ENCODE measurements around the gene TPR.
A peak's percentile ranks its signal among the peaks of the same experiment; 100 is the strongest.
"Not testable (repeated sequence)": the region's sequence is repeated elsewhere in the genome, so short reads cannot be mapped to it uniquely, and the experiment has no call there.

Gene TPR

DNA sequence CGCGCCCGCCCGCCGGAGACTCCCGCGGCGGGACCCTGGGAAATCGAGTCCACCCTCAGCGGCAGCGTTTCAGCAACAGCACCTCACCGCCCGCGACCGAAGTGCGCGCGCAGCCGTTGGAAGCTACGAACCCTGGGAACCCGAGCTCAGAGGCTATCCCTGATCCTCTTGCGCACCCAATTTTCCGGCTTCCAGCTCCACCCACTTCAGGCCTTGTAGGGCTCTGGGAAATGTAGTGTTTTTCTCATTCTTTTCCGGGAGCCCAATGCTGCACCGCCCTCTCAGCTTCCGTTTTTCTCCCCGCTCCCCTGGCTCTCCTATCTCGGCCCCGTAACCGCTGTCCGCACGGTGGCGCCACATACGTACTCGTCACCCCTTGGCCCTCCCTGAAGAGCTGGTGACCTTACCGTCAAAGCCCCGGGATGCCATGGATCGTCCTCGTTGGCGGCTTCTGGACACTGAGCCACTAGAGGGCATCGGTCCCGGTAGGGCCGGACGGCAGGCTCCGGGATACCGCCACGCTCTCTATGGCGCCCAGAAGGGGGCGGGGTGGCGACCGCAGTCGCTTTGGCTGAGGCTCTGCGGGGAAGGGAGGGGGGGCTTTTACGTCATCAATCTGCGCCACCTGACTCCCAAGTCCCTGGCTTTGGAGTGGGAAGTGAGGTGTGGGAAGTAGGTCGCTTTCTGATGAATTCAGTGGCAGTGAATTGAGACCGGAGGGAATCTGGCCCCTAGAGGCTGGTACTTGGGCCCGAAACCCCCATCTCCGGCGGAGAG, at the start of gene TPR, which contains the start of gene ODR4:
TSS of gene TPR (minus strand) at position 102 of the 777 bp plus-strand sequence. CDS start 225 bp downstream, outside the sequence.
TSS of gene ODR4 (plus strand) at position 687 of the 777 bp plus-strand sequence. CDS start 3,948 bp downstream, outside the sequence.
- Mint-ChIP-seq H3K4me1 (ENCODE audit: low read depth) (peaks cover 36% of the 10 kb centered on the region), H3K4me3 (peak within 1 kb of the TSS; percentile 99), H3K36me3 (ENCODE audit: low read depth) (peaks cover 27% of the 10 kb centered on the region), H3K27ac (peak within 1 kb of the TSS; percentile 96), H3K9me3 (no peaks in the 10 kb centered on the region), H3K27me3 (ENCODE audit: low read depth) (no peaks in the 10 kb centered on the region)

DNA sequence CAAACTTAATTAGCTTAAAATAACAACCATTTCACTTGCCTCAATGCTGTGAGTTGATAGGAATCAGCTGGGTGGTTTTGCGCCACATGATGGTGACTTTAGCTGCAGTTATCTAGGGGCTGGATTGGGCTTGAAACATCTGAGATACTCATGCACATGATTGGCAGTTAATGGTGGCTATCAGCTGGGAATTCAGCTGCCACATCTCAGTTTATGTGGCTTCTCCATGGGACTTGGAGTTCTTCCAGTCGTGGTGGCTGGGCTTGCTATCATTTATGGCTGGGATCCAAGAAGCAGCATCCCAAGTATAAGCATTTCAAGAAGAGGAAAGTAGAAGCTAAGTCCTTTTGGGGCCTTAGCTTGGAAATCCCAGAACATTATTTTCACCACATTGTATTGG, 49.5 kb upstream of the TPR start:
- Mint-ChIP-seq H3K4me1 (ENCODE audit: low read depth) (peaks cover 20% of the 10 kb centered on the region), H3K4me3 (no peak overlapping the region), H3K27me3 (ENCODE audit: low read depth) (no peaks in the 10 kb centered on the region), H3K27ac (no peak overlapping the region), H3K9me3 (peaks cover 11% of the 10 kb centered on the region), H3K36me3 (ENCODE audit: low read depth) (peaks cover 30% of the 10 kb centered on the region)

DNA sequence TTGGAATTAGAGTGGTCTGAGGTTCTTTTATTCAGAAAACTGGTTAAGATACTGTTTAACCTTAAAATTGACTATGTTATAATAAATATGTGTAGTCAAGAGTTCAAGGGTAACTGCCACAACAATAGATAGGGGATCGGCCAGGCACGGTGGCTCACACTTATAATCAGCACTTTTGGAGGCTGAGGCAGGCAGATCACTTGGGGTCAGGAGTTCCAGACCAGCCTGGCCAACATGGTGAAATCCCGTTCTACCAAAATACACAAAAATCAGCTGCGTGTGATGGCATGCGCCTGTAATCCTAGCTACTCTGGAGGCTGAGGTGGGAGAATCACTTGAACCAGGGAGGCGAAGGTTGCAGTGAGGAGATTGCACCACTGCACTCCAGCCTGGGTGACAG, 46.4 kb upstream of the TPR start:
- peak overlapping the region; percentile 84 for H3K27ac Mint-ChIP-seq
- no peaks in the 10 kb centered on the region for H3K27me3 Mint-ChIP-seq (ENCODE audit: low read depth)

DNA sequence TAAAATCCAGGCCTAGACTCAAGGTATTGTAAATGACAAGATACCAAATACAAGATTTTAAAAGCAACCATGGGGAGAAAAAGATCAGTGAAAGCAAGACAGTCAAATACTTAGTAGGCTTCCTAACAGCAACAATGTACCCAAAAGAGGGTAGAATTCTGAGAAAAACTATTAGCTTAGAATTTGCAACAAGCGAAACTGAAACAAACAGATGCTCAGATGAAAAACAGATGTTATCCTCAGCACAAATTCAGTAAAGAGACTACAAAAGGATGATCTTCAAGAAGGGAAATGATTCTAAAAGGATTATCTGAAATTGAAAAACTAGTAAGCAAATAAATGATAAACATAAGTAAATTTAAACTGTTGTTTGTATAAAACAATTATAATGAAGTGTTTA, 45.9 kb upstream of the TPR start:
- peaks cover 21% of the 10 kb centered on the region for H3K36me3 Mint-ChIP-seq (ENCODE audit: low read depth)
- H3K4me3 Mint-ChIP-seq = peak overlapping the region; percentile 59
- peak overlapping the region; percentile 84 for H3K27ac Mint-ChIP-seq

More for the DNA sequence above, 46.4 kb upstream of the TPR start:
- peaks cover 27% of the 10 kb centered on the region for H3K36me3 Mint-ChIP-seq (ENCODE audit: low read depth)
- no peak overlapping the region for H3K4me3 Mint-ChIP-seq
- peaks cover 20% of the 10 kb centered on the region for H3K4me1 Mint-ChIP-seq (ENCODE audit: low read depth)
- H3K9me3 Mint-ChIP-seq = peaks cover 4% of the 10 kb centered on the region

DNA sequence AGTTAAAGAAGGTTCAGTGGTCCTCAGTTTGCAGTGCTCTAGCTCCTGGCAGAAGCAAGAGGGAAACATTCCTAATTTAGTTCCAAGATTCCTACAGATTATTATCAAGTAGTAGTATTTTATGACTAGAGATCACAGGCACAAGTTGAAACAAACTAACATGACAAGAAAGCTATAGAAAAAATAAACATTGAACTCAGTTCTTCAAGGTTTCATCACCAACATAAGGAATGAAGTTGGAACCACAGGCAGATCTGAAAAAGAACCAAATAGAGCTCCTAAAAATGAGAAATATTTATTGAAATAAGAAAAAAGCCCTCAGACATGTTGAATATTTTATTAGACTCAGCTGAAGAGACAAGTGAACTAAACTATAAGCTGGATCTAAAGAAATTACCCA, 45.3 kb upstream of the TPR start:
- Mint-ChIP-seq H3K27me3 (ENCODE audit: low read depth) (no peaks in the 10 kb centered on the region), H3K4me3 (peak overlapping the region; percentile 59), H3K27ac (peak overlapping the region; percentile 84), H3K9me3 (no peaks in the 10 kb centered on the region), H3K36me3 (ENCODE audit: low read depth) (peaks cover 19% of the 10 kb centered on the region), H3K4me1 (ENCODE audit: low read depth) (peaks cover 15% of the 10 kb centered on the region)

More for the DNA sequence above, 45.9 kb upstream of the TPR start:
- H3K27me3 Mint-ChIP-seq (ENCODE audit: low read depth) = no peaks in the 10 kb centered on the region
- H3K9me3 Mint-ChIP-seq = no peaks in the 10 kb centered on the region
- H3K4me1 Mint-ChIP-seq (ENCODE audit: low read depth) = peaks cover 18% of the 10 kb centered on the region

DNA sequence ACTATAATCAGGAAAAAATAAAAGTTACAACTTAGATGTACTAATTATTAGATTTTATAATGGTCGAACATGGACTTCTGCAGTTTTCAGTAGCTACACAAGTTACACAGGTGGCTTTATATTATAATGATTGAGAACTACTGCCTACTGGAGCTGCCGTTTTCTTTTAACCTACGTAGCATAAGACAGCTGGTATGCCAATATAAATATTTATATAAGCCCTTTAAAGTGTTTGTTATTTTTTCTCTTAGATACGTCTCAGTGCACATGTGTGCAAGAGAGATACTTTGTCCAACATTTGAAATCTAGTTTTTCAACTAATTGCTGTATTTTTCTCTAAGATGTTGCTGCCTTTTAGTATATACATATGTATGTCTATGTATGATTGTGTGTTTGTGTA, 43.5 kb upstream of the TPR start:
- no peaks in the 10 kb centered on the region for H3K9me3 Mint-ChIP-seq
- H3K27me3 Mint-ChIP-seq (ENCODE audit: low read depth) = no peaks in the 10 kb centered on the region
- H3K4me3 Mint-ChIP-seq = no peak overlapping the region
- H3K36me3 Mint-ChIP-seq (ENCODE audit: low read depth) = peaks cover 16% of the 10 kb centered on the region
- peak overlapping the region; percentile 7 for H3K27ac Mint-ChIP-seq
- peaks cover 15% of the 10 kb centered on the region for H3K4me1 Mint-ChIP-seq (ENCODE audit: low read depth)

DNA sequence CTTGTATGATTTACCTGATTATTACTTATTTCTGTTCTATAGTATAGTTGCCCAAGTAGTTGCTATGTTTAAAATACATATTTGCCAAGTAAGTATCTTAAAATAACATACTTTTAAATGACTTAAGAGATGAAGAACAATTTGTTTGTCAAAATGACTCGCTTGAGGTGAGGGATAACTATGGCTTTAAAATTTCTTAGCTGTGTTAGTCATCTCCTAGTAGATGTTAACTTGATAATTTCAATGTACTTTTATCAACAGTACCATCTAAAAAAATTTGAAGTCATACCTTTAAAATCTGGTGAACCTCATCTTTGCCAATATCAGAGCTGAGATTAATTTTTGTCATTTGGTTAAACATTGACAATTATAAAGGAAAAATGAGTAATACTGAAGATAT, 38.3 kb upstream of the TPR start:
- Mint-ChIP-seq H3K27ac (no peak overlapping the region), H3K4me1 (ENCODE audit: low read depth) (peaks cover 2% of the 10 kb centered on the region), H3K36me3 (ENCODE audit: low read depth) (peaks cover 12% of the 10 kb centered on the region), H3K4me3 (no peak overlapping the region), H3K27me3 (ENCODE audit: low read depth) (no peaks in the 10 kb centered on the region), H3K9me3 (no peaks in the 10 kb centered on the region)

DNA sequence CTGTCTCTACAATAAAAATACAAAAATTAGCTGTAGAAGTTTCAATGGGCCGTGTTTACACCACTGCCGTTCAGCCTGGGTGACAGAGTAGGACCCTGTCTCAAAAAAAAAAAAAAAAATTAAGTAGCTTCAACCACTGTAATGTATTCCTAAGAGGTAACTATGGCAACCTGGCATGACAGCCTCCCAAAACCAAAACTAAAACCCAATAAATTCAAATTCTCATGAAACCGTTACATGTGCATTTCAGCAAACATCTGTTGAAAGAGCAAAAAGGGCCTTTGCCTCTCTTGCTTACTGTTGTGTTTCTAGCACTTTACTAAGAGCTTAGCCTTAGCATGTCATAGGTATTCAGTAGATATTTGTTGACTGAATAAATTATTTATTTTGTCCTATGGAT, 34.0 kb upstream of the TPR start:
- Mint-ChIP-seq H3K9me3 (no peaks in the 10 kb centered on the region), H3K27me3 (ENCODE audit: low read depth) (no peaks in the 10 kb centered on the region), H3K36me3 (ENCODE audit: low read depth) (peaks cover 22% of the 10 kb centered on the region), H3K27ac (no peak overlapping the region), H3K4me3 (no peak overlapping the region), H3K4me1 (ENCODE audit: low read depth) (peaks cover 9% of the 10 kb centered on the region)

DNA sequence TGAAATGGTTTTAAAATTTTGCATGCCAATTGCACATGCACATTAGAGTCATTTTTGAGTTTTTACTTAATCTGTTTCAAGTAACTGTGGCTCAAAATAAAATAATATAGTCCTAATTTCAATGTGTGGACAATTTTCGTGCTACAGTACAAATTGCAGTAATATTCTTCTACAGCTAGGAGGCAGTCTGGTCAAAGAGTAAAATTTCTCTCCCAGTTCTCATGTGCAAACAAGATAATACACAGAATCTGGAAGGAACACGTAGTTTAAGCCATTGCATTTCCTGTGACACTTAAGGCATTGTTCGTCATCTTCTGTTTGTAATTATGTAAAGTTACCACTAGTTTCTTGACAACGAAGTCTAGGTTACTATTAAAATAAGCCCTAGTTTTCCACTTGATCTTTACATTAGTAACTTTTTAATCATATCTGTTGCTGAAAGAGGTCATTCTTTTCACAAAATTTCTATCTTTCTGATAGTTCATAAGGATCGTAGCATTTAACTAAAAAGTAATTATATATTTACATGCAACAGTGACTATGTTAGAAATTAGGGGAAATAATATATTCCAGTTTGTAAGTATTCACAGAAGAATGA, 29.5 kb upstream of the TPR start:
- H3K4me1 Mint-ChIP-seq (ENCODE audit: low read depth) = peaks cover 7% of the 10 kb centered on the region
- H3K36me3 Mint-ChIP-seq (ENCODE audit: low read depth) = peaks cover 15% of the 10 kb centered on the region
- no peaks in the 10 kb centered on the region for H3K9me3 Mint-ChIP-seq
- H3K27me3 Mint-ChIP-seq (ENCODE audit: low read depth) = no peaks in the 10 kb centered on the region
- peak overlapping the region; percentile 59 for H3K27ac Mint-ChIP-seq
- H3K4me3 Mint-ChIP-seq = no peak overlapping the region

DNA sequence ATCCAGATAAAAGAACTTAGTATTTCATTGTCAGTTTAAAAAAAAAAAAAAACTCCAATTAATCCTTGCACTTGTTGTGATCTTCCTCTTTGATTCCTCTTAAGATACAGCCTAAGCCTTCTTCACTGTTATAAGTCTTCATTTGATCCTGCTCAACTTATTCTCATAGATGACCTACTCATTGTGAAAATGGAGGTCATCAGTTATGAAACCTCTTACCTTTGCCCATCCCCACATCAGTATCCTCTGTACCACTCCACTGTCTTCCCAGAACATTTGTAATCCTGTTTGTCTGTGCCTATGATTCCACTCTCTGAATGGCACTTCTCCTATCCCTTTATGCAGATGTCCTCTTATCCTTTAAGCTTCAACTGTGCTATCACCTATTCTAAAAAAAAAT, 28.6 kb upstream of the TPR start:
- H3K9me3 Mint-ChIP-seq = no peaks in the 10 kb centered on the region
- H3K4me1 Mint-ChIP-seq (ENCODE audit: low read depth) = peaks cover 7% of the 10 kb centered on the region
- H3K27ac Mint-ChIP-seq = no peak overlapping the region
- H3K4me3 Mint-ChIP-seq = no peak overlapping the region
- H3K27me3 Mint-ChIP-seq (ENCODE audit: low read depth) = no peaks in the 10 kb centered on the region
- H3K36me3 Mint-ChIP-seq (ENCODE audit: low read depth) = peaks cover 15% of the 10 kb centered on the region

DNA sequence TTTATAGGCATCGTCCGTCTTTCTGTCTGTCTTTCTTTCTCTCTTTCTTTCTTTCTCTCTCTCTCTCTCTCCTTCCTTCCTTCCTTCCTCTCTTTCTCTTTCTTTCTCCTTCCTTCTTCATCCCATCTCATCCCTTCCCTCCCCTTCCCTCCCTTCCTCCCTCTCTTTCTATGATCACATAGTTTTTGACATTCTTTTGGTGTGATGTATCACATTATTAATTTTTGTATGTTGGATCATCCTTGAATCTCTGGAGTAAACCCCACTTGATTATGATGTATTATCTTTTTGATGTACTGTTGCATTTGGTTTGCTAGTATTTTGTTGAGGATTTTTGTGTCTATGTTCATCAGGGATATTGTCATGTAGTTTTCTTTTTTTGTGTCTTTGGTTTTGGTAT, 26.4 kb upstream of the TPR start:
- H3K36me3 Mint-ChIP-seq (ENCODE audit: low read depth); H3K27me3 Mint-ChIP-seq (ENCODE audit: low read depth); H3K4me3 Mint-ChIP-seq; H3K9me3 Mint-ChIP-seq; H3K4me1 Mint-ChIP-seq (ENCODE audit: low read depth); H3K27ac Mint-ChIP-seq: not testable (repeated sequence)

DNA sequence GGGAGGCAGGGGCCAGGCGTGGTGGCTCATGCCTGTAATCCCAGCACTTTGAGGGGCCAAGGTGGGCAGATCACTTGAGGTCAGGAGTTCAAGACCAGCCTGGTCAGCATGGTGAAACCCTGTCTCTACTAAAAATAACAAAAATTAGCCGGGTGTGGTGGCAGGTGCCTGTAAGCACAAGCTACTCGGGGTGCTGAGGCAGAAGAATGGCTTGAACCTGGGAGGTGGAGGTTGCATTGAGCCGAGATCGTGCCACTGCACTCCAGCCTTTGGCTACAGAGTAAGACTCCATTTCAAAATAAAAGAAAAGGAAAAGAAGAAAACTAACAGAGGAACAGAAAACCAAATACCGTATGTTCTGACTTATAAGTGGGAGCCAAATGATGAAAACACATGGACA, 17.7 kb upstream of the TPR start:
- H3K9me3 Mint-ChIP-seq; H3K27ac Mint-ChIP-seq; H3K4me1 Mint-ChIP-seq (ENCODE audit: low read depth); H3K27me3 Mint-ChIP-seq (ENCODE audit: low read depth); H3K4me3 Mint-ChIP-seq: not testable (repeated sequence)
- peaks cover 22% of the 10 kb centered on the region for H3K36me3 Mint-ChIP-seq (ENCODE audit: low read depth)

DNA sequence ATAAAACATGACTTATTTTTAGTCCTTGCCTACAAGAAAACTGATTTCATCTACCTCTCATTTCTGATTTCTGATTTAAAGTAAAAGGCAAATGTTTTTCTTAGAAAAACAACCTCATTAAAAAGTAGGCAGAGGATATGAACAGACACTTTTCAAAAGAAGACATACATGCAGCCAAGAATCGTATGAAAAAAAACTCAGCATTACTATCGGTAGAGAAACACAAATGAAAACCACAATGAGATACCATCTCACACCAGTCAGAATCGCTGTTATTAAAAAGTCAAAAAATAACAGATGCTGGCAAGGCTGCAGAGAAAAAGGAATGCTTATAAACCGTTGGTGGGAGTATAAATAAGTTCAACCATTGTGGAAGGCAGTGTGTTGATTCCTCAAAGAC, 16.8 kb upstream of the TPR start:
- Mint-ChIP-seq H3K27ac (no peak overlapping the region), H3K9me3 (no peaks in the 10 kb centered on the region), H3K4me3 (no peak overlapping the region), H3K27me3 (ENCODE audit: low read depth) (no peaks in the 10 kb centered on the region), H3K4me1 (ENCODE audit: low read depth) (no peaks in the 10 kb centered on the region), H3K36me3 (ENCODE audit: low read depth) (peaks cover 22% of the 10 kb centered on the region)

DNA sequence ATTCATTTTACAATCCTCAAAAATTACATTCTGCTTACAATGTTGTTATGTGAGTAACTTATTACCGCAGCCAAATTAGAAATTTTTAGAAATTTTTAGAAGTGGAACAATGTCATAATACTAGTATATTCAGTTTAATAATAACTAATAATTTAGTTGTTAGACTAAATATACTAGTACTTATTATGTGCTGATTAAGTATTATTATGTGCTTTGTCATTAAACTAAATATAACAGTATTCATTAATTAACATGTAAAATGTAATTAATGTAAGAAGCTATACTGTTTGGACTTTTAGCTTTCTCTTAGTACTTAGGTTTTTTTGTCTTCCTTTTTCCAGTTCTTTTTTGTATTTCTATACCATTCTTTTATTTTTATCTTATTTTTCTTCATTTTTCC, 15.9 kb upstream of the TPR start:
- H3K27ac Mint-ChIP-seq = no peak overlapping the region
- no peaks in the 10 kb centered on the region for H3K27me3 Mint-ChIP-seq (ENCODE audit: low read depth)
- no peaks in the 10 kb centered on the region for H3K9me3 Mint-ChIP-seq
- peaks cover 22% of the 10 kb centered on the region for H3K36me3 Mint-ChIP-seq (ENCODE audit: low read depth)
- no peak overlapping the region for H3K4me3 Mint-ChIP-seq
- no peaks in the 10 kb centered on the region for H3K4me1 Mint-ChIP-seq (ENCODE audit: low read depth)

DNA sequence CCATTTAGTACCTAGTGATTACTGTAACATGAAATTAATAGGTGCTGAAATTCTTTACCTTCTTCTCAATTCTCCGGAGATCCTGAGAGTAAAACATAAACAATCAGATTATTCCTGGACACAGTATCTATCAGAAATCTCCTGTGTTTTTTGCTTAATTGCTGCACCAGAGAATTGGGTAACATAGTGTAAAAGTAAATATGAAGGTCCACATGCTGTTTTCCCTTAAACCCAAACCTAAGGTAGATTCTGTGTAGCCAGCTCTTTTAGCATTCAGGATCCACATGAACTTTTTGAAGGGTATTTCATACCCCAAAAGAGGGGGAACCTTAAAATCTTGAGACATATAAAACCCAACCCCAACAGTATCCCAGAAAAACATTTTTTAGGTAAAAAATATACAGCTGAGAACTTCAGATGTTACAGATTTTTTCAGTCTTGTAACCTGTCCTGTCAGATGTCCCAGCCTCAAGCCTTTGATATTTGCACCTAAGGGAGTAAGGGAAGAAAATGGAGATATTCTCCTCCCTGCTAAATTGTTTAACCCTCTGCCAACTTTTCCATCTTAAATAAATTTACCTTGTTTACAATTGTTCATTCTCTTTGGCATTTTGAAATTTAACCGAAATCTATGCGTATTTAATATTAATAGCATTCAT, 11.8 kb upstream of the TPR start:
- H3K27me3 Mint-ChIP-seq (ENCODE audit: low read depth) = no peaks in the 10 kb centered on the region
- no peak overlapping the region for H3K4me3 Mint-ChIP-seq
- no peaks in the 10 kb centered on the region for H3K9me3 Mint-ChIP-seq
- H3K4me1 Mint-ChIP-seq (ENCODE audit: low read depth) = peaks cover under 1% of the 10 kb centered on the region
- peaks cover 20% of the 10 kb centered on the region for H3K36me3 Mint-ChIP-seq (ENCODE audit: low read depth)
- H3K27ac Mint-ChIP-seq = no peak overlapping the region

Measured in T-helper 1 cell treated with Interleukin-12 subunit alpha and Interleukin-12 subunit beta and Interleukin-4 antibody, amounts not matched to agents 30 μg/mL and 1 μg/mL, for 36 hours (primary cell).